Activated CD8-positive, alpha-beta T cell treated with anti-CD3 and anti-CD28 coated beads for 36 hours (primary cell): ENCODE measurements around the gene DTX3. TPM values are rescaled to one million over a fixed set of nuclear protein-coding genes. Genes with fewer than 3 reads are reported as not detected.
A peak's percentile ranks its signal among the peaks of the same experiment; 100 is the strongest.

ENCODE experiments used
- ATAC-seq: fragments of 200-7000 bp; cut with Tn5 transposase; one replicate; pipeline ENCODE4 v1.10.0; 2021; ENCODE audit warnings: mild to moderate bottlenecking, moderate library complexity
- CTCF ChIA-PET: fragments of 350-600 bp; sonication (Branson Sonifier 250); formaldehyde crosslinking; loops from one replicate; lab custom pipeline; 2021; ENCODE audit warnings: antibody characterized with exemption; lab: Charles Lee
- POLR2A ChIA-PET: fragments of 350-600 bp; sonication (Branson Sonifier 250); formaldehyde crosslinking; loops from one replicate; lab custom pipeline; 2021; ENCODE audit warnings: antibody characterized with exemption; lab: Charles Lee
- DNase-seq: peaks from one replicate; pipeline ENCODE4 v3.0.0-alpha.2; 2020
- H3K27ac Mint-ChIP-seq: one replicate; pipeline ENCODE4 v1.8.0; 2021; ENCODE audit warnings: mild to moderate bottlenecking, mixed read lengths
- H3K27me3 Mint-ChIP-seq: one replicate; pipeline ENCODE4 v1.8.0; 2021; ENCODE audit warnings: mixed read lengths
- H3K36me3 Mint-ChIP-seq: one replicate; pipeline ENCODE4 v1.8.0; 2021; ENCODE audit warnings: low read depth, mixed read lengths
- H3K4me1 Mint-ChIP-seq: one replicate; pipeline ENCODE4 v1.8.0; 2021; ENCODE audit warnings: low read depth, mixed read lengths
- H3K4me3 Mint-ChIP-seq: one replicate; pipeline ENCODE4 v1.8.0; 2021; ENCODE audit warnings: mild to moderate bottlenecking, moderate library complexity, mixed read lengths
- H3K9me3 Mint-ChIP-seq: one replicate; pipeline ENCODE4 v1.8.0; 2021; ENCODE audit warnings: mixed read lengths
- CTCF ChIP-seq: fragments of 200-600 bp; IDR thresholded peaks from one replicate; pipeline ENCODE4 v1.8.0; 2022; ENCODE audit warnings: antibody characterized with exemption, mild to moderate bottlenecking
- intact Hi-C: fragments of 100-400 bp; cut with micrococcal nuclease; formaldehyde crosslinking; loops from one replicate; pipeline ENCODE4 v1.10.0; 2022
- total RNA-seq, 2 experiments: library from RNA; stranded (reverse); gene quantifications; one replicate each; pipeline ENCODE4 v1.2.3, GENCODE V29; 2021

Gene DTX3
- total RNA-seq, 2 experiments from 2014 or later = 13.7 to 15.1 TPM

- H3K4me1 Mint-ChIP-seq = peaks cover 24% of the 10 kb centered on the region
- ChIA-PET POLR2A (interaction anchor here (1.1 to 4.2 kb wide), 6 partner anchors 9 to 29 kb away, joined by 4 to 21 read pairs (median 12); partner anchors contain the start of gene ARHGEF25), CTCF (interaction anchor here (1.0 to 4.6 kb wide), 4 partner anchors 8 to 151 kb away, joined by 3 to 53 read pairs (median 6); partner anchors contain the start of gene ARHGEF25)
- no peaks in the 10 kb centered on the region for H3K27me3 Mint-ChIP-seq
- intact Hi-C loops = loop anchor here (1.0 kb wide), 1 partner anchor 36 kb away; no protein-coding TSS in a partner anchor
- H3K4me3 Mint-ChIP-seq = peak overlapping the region; percentile 79
- peaks cover 3% of the 10 kb centered on the region for H3K36me3 Mint-ChIP-seq
- DNase-seq (no peak), ATAC-seq (peak; percentile 1)
- peak overlapping the region; percentile 77 for H3K27ac Mint-ChIP-seq
- H3K9me3 Mint-ChIP-seq = no peaks in the 10 kb centered on the region
- no peak for TF ChIP-seq CTCF
Observed at GRCh38 chr12:57590479-57590863, 14.2 kb upstream of the DTX3 start.

- ChIA-PET CTCF (interaction anchor here (0.9 to 4.6 kb wide), 7 partner anchors 8 to 151 kb away, joined by 3 to 53 read pairs (median 6); partner anchors contain the start of gene ARHGEF25), POLR2A (interaction anchor here (0.7 to 4.2 kb wide), 9 partner anchors 9 to 99 kb away, joined by 3 to 21 read pairs (median 7); partner anchors contain the start of gene ARHGEF25)
- Mint-ChIP-seq H3K36me3 (peaks cover 6% of the 10 kb centered on the region), H3K27me3 (no peaks in the 10 kb centered on the region), H3K9me3 (no peaks in the 10 kb centered on the region), H3K4me3 (peak within 1 kb of the TSS; percentile 79), H3K27ac (peak within 1 kb of the TSS; percentile 77), H3K4me1 (peaks cover 24% of the 10 kb centered on the region)
- DNase-seq = peak; percentile 85
- peak; percentile 97 for ATAC-seq
- intact Hi-C loops = loop anchor here (1.0 kb wide), 1 partner anchor 35 kb away; no protein-coding TSS in a partner anchor
- TF ChIP-seq CTCF = no peak
Observed at GRCh38 chr12:57590864-57591781, 13.5 kb upstream of the DTX3 start, which contains the start of gene PIP4K2C. TSS of gene PIP4K2C (plus strand) at chr12:57591192. CDS start at chr12:57591290, 98 bp downstream.

- ChIA-PET CTCF (interaction anchor here (0.9 to 4.6 kb wide), 5 partner anchors 8 to 30 kb away, joined by 3 to 53 read pairs (median 6); partner anchors contain the start of gene ARHGEF25), POLR2A (interaction anchor here (0.8 to 4.2 kb wide), 7 partner anchors 8 to 28 kb away, joined by 3 to 21 read pairs (median 11); partner anchors contain the start of gene ARHGEF25)
- TF ChIP-seq CTCF = no peak
- peak overlapping the region; percentile 73 for H3K27ac Mint-ChIP-seq
- H3K36me3 Mint-ChIP-seq = peaks cover 6% of the 10 kb centered on the region
- ATAC-seq (no peak), DNase-seq (no peak)
- H3K4me1 Mint-ChIP-seq = peaks cover 24% of the 10 kb centered on the region
- H3K4me3 Mint-ChIP-seq = peak overlapping the region; percentile 79
- H3K27me3 Mint-ChIP-seq = no peaks in the 10 kb centered on the region
- H3K9me3 Mint-ChIP-seq = no peaks in the 10 kb centered on the region
- intact Hi-C loops = no loop called here
Observed at GRCh38 chr12:57591782-57592325, 12.8 kb upstream of the DTX3 start.

- no peaks in the 10 kb centered on the region for H3K9me3 Mint-ChIP-seq
- no peaks in the 10 kb centered on the region for H3K27me3 Mint-ChIP-seq
- peaks cover 6% of the 10 kb centered on the region for H3K36me3 Mint-ChIP-seq
- ChIA-PET POLR2A (interaction anchor here (1.1 to 4.2 kb wide), 5 partner anchors 13 to 27 kb away, joined by 3 to 21 read pairs (median 13); partner anchors contain the start of gene ARHGEF25), CTCF (interaction anchor here (1.3 to 4.6 kb wide), 6 partner anchors 8 to 28 kb away, joined by 4 to 53 read pairs (median 6); partner anchors contain the start of gene ARHGEF25)
- intact Hi-C loops = no loop called here
- H3K4me3 Mint-ChIP-seq = peak overlapping the region; percentile 79
- DNase-seq = no peak
- ATAC-seq = no peak
- TF ChIP-seq CTCF = no peak
- H3K4me1 Mint-ChIP-seq = peaks cover 24% of the 10 kb centered on the region
- no peak overlapping the region for H3K27ac Mint-ChIP-seq
Observed at GRCh38 chr12:57592551-57593165, 12.0 kb upstream of the DTX3 start.
